HG03139 (cell line): Measurements from ENCODE around the gene PAQR7.

Source experiments
- ATAC-seq: cut with Tn5 transposase; IDR thresholded peaks from one replicate; pipeline ENCODE4 v1.9.1; 2021; ENCODE audit not compliant: unreplicated experiment

The PAQR7 gene

DNA sequence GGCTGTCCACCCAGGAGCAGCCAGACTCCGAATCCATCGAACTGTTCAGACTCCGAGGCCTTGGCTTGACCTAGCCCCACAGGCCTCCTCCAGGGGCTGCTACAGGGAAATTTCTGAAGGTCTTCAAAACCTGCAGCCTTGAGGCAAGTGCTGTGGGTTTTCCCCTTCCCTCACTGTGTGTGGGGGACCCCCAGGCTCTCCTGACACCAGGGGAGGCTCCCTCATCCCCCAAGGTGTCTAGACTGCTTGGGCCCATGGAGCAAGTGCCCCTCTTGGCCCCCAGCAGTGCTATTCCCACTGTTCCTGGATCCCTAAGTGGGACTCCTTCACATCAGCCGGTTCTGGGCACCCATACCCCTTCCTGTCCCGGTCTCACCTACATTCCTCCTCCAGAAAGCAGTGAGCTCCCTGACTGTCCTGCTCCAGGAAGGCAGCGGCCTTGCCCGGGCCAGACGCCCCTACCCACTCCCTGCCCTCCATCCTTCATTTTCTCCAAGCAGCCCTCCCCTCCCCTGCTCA lies 814 bp downstream of the PAQR7 start:
- no peak for ATAC-seq

DNA sequence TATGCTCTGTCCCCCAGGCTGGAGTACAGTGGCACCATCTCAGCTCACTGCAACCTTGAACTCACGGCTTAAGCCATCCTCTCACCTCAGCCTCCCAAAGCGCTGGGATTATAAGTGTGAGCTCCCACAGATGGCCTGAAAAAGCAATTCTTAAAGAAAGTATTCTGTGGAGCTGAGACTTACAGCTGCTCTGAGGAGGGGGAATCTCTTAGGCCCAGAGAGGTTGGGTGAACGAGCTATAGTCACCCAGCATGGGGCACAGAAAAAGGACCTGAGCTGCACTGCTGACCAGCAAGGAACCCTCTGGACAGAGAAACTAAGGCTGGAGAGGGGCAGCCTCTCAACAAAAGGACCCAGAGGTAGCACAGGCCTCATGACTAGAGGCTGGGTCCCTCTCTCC lies 1.3 kb downstream of the PAQR7 start:
- ATAC-seq, result no peak

DNA sequence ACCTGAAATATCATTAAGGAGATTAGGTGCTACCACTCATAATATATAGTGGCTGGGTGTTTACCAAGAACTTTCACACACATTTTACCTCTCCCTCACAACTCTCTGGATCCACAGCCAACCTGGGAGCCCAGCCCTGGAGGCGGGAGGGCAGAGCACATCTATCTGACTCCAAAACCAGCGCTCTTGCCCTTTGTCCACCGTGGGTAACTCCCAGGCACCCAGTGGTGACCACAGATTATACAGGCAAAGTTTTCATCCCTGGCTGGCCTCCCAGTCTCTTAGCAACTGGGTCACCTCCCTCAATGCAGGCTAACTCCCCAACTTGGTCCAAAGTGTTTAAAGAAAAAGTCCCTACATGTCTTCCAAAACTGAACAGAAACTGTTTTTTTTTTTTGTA lies 2.4 kb downstream of the PAQR7 start:
- no peak for ATAC-seq

DNA sequence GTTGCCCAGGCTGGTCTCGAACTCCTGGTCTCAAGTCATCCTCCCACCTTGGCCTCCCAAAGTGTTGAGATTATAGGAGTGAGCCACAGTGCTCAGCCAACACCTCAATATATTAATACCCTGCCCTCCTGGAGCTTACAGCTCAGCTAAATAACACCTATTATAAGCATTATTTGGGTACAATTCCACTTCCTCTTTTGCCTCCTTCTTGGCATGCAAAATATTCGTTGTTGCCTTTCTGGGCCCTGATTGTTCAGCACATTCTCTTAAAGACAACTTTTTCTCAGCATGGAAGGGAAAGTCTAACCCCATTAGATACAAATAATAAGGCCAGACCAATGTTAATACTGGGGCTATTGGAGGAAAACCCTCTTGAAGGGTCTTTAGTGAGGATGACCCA lies 2.8 kb downstream of the PAQR7 start:
- no peak for ATAC-seq

DNA sequence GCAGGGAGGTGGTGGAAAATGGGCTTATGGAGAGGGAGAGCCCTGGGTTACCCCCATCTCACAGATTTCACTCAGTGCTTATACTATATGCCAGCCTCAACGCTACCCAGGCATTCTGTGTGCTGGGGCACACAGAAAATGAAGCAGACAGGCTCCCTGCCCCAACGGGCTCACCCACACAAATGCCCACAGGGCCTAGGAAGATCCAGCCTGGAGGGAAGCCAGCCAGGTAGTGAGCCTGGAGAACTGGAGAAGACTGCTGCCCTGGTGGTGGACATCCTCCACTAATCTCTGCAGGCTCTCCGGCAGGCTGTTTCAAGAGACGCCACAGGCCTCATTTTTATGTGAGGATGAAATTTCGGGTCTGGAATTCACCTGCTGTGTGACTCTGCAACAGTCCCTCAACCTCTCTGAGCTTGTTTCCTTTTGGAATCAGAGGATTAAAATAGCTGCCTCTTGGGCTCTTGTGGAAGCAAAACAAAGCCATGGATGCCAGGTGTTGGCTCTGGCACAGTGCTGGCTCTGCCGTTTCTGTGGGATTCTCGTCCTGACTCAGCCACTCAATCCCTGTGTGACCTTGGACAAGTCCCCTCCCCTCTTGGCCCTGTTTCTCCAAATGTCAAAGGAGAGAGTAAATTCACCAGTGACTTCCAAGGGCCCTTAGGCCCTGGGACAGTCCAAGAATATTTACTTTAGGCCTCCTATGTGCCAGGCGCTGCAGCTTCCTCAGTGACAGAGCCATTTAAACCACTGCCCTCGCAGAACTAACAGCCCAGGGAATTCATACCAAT lies 3.6 kb downstream of the PAQR7 start:
- ATAC-seq, result no peak

DNA sequence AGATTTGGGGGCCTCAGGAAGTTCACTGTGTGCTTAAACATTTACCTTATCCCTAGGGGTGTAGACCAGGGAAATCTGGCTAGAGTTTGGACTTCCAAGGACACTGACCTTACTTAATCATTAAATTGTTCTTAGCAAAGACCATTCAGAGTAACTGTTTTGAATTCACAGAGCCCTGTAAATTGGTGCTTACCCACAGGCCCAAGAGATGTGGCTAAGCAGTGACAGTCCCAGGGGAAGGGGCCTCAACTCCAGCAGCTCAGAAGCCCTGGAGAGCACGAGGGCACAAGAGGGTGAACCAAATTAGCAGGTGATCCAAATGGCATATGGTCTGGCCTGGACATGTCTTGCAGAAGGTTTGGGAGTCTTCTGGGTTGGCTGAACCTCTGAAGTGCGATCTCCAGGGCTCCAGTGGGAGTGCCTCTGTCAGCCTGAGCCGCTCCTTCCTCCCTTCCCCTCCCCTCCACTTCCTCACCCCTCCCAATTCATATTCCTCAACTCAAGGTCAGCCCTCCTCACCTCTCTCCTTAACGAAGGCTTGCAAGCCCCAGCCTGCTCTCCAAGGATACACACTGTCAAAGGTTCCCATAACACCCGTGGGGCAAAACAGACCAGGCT lies 4.3 kb downstream of the PAQR7 start:
- ATAC-seq, result no peak

DNA sequence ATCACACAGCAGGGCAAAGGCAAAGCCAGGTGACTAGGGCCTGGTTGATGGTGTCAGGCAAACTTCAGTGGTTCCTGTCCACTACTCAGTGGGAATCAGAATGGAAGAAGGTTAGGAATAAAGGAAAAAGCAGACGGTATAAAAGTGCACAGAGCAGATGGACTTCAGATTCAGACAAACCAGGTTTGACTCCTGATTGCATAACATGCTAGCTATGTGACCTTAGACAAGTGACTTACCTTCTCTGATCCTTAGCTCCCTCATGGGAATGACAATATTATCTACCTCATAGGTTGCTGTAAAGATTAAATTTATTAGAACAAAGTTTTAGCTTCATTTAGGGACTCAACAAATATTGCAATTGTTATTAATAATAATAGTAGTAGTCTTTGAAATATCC lies 4.9 kb downstream of the PAQR7 start:
- no peak for ATAC-seq

DNA sequence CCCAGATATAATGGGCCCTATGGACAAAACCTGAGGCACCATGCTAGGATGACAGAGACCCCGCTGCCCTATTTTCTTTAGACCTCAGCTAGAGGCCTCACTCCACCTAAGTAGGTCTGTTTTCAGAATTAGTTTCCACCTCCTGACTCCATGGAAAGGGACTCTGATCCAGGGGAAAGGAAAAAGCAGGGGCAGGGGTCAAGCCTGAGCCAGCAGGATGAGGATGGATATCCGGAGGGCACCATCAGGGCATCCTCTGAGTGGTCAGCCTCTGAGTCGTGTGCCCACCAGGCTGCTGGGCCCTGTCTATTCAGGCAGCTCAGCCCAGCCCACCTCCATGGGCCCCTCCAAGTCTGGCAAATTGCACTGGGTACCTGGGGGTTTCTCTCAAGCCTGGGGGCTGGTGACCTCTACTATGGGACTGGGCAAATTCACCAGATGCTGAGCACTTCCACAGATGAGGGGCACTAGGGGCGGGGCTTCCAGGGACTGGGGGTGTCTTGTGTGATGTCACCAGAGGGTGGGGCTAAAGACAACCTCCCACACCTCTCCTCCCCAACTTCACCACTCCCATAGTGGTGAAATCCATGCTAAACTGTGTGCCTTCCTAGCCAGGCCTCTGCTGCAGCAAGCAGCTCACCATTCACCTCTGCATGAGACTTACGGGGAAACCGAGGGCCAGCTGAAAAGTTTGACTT lies 5.5 kb downstream of the PAQR7 start:
- no peak for ATAC-seq

DNA sequence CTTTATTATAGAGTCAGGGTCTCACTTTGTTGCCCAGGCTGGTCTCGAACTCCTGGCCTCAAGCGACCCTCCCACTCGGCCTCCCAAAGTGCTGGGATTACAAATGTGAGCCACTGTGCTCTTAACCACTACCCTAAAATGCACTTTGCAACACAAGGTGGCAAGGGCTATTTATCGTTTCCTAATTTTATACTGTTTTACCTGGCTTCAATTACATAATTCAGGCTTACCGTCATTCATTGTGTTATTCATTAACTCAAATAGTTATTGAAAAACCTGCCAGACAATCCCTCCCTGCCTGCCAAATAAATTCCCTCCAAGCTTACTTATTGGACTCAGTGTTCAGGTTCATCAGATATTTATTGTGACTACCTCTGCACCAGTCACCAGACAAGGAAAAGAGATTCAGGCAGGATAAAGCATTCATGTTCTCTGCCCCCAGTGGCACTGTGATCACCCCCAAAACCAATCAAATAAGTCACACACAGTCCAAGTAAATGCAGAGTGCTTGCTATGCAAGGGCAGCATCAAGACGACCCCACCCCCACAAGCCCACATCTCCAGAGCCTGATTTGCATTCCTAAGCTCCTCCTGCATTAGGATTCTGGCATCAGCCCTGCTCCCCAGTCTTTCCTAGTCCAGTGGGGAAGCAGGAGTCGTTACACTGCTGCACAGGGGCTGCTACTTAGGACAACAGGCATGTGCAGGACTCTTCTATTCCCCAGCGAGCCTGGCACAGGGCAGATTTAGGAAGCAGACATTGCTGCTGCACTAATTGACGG lies 8.1 kb downstream of the PAQR7 start:
- ATAC-seq, result no peak

- ATAC-seq, result no peak
These were observed 9.2 kb downstream of the PAQR7 start for GRCh38 chr1:25866288-25866687.

- ATAC-seq, result no peak
These were observed 11.1 kb downstream of the PAQR7 start for GRCh38 chr1:25864434-25864833.

DNA sequence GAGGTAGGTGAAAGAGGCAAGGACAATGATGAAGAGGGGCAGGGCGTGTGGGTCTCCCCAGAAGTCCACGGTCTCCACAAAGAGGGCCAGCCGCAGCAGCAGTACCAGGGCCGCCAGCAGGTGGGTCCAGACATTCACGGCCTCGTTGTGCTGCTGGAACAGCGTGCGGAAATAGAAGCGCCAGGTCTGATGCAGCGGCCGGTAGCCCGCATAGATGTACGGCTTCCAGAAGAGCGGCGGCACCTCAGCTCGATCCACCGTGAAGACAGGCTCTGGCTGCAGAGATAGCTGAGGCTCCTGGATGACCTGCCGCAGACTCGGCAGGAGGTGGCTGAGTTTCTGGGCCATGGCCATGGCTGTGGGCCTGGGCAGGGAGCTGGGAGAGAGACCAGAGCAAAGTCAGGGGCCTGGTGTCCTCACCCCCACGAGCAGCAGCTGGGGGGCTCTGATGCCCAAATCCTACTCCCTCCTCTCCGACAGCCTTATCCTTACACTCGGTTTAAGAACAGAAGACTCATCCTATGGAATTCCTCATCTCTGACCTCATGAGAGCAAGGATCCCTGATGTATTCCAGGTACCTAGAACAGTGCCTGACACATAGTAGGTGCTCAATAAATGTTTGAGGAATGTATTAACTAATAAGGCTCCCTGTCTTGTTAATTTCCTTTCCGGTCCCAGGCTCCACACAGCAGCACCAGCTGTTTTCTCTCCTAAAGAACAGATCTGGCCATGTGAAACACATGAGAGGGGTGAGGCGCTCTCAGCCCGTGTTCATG lies 11.8 kb downstream of the PAQR7 start:
- ATAC-seq, result no peak

DNA sequence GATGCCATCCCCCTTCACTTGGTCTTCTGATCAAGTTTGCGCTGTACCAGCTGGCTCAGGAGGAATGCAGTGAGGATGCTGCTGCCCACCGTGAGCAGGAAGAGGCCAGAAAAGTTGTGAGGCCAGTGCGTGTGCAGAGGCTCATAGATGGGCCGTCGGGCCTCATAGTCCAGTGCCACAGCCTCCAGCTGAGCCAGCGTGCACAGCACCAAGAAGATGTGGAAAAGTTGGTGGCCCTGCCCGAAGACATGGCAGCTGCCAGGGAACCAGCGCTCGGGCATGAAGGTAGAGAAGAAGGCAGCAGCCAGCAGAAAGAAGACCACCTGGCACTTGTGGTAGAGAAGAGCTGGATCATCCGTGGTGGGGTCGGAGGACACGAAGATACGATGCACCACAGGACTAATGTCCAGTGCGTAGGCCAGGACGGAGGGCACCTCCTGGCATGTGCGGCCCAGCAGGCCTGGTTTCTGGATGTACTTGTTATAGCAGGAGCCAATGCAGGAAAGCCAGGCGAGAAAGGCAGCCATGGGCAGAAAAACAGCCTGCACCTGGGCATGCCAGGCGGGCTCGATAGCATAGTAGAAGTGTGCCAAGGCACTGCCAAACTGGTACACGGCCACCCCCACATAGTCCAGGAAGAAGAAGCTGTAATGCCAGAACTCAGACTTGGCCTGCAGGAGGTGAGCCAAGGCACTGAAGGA lies 12.6 kb downstream of the PAQR7 start:
- ATAC-seq, result no peak

- no peak for ATAC-seq
These were observed 13.9 kb downstream of the PAQR7 start for GRCh38 chr1:25861316-25862286.

DNA sequence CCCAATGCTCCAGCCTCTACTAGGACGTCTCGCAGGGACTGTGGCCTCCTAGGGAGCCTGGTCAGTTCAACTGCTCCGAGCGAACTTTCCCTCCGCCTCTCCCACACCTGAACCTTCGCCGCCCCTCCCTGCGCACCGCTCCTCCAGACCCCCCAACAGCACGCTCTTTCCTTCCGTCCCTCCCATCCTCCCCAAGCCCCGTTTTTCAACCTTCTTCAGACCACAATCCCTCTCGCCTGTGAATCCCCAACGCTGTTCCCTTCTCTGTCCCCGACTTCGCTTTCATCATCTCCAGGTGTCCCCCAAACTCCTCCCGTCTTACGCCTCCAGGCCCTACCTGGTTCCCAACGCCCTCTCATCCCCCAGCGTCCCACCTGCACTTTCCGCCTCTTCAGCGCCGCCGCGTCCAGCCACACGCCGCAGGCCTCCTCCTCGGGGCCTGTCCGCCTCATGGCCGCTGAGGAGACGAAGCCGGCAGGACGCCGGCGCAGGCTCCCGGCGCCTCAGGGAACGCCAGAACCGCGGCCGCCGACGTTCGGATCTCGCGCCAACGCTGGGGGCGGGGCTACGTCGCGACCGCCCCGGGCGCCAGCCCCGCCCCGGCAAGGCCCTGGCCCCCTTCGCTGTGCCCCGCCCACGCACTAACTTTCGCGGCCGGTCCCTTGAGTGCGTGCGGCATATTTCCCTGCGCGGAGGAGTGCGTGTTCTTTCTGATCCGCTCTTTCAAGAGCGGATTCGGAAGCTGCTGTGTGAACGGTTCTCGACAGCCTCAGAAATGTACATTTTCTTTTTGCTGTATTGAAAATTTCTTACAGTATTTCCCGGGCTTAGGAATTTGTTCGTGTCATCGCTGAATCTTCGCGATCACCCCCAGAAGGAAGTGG lies 16.4 kb downstream of the PAQR7 start, which contains the start of gene AUNIP:
TSS of gene AUNIP (minus strand) at position 552 of the 884 bp plus-strand sequence. CDS start at position 452, 100 bp downstream.
- peak; percentile 76 for ATAC-seq

GRCh38 chr1:25858494-25858893 lies 17.0 kb downstream of the PAQR7 start:
- no peak for ATAC-seq

- ATAC-seq, result no peak
These were observed 18.7 kb downstream of the PAQR7 start for GRCh38 chr1:25856856-25857255.

GRCh38 chr1:25854554-25854953 lies 21.0 kb downstream of the PAQR7 start:
- no peak for ATAC-seq
